Stimulated activated CD4-positive, alpha-beta T cell treated with anti-CD3 and anti-CD28 coated beads, Interleukin-1b, Interleukin-23, amount 100 ng/mL, for 4 hours (primary cell): ENCODE results near the gene MBD2.
"Not testable (repeated sequence)": the region's sequence is repeated elsewhere in the genome, so short reads cannot be mapped to it uniquely, and the experiment has no call there.

ENCODE experiments used
- DNase-seq, 2 donors: peaks; one replicate each; pipeline ENCODE4 v3.0.0-alpha.2; 2020; ENCODE audit warnings: low read depth in 2 of 2

Gene MBD2

DNA sequence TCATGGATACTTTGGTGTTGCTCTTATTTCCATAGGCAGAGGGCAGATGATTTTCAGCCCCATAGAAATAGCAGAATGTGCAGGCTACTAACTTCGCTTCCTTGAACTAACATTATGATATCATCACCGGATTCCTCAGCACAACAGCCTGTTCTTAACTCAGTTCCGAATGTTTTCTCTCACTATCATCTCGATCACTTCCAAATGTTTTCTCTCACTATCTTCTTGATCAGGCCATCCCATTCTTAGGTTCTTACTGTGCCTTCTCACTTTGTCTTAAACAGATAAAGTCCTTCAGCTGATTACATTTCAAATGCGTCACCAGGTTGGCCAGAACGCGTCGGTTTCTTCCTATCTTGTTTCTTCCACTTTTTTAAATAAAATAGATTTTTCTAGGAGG lies 11.4 kb upstream of the MBD2 start:
- DNase-seq: no peak

DNA sequence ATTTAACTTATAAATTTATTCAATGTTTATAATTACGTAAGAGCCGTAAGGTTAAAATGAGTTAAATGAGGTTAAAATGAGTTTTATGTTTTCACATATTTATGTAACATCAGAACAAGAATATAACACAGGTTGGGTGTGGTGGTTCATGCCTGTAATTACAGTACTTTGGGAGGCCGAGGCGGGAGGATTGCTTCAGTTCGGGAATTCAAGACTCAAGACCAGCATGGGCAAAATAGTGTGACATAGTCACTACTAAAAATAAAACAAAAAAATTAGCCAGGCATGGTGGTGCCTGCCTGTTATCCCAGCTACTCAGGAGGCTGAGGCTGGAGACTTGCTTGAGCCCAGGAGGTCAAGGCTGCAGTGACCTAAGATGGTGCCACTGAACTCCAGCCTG lies 9.3 kb upstream of the MBD2 start:
- no peak for DNase-seq

- no peak for DNase-seq
These were observed 8.8 kb upstream of the MBD2 start for GRCh38 chr18:54233228-54233625.

DNA sequence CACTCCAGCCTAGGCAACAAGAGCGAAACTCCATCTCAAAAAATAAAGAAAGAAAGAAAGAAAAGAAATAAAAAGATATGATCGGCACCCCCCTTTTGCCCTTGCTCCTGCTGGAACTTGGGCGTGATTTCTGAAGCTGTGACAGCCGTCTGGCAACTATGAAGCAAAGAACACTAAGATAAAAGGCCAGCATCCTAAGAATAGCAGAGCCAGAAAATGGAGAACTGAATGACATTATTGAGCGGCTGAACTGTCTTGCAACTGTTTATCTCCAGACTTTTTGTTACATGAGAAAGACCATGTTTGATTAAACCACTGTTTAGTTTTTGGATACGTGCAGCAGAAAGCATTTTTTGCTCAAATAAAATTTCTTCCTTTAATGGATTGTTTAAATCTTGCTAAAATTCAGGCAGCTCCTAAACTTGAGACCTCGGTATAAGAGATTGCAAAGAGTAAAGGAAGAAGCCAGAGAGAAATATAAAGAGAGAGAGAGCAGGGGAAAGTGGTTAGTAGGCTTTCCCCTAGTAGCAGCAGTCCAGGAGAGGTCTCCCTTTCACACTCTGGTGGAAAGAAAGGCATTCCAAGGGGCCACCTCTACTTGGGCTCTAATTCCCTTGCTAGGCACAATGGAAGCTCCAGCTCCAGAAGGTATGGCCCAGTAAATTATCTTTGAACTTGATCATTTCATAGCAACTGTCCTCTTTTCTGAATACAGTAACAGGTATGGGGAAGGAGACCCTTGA lies 8.2 kb upstream of the MBD2 start:
- DNase-seq: no peak

GRCh38 chr18:54229421-54230059 lies 5.1 kb upstream of the MBD2 start:
- no peak for DNase-seq

GRCh38 chr18:54228364-54228763 lies 3.9 kb upstream of the MBD2 start:
- DNase-seq: no peak

DNA sequence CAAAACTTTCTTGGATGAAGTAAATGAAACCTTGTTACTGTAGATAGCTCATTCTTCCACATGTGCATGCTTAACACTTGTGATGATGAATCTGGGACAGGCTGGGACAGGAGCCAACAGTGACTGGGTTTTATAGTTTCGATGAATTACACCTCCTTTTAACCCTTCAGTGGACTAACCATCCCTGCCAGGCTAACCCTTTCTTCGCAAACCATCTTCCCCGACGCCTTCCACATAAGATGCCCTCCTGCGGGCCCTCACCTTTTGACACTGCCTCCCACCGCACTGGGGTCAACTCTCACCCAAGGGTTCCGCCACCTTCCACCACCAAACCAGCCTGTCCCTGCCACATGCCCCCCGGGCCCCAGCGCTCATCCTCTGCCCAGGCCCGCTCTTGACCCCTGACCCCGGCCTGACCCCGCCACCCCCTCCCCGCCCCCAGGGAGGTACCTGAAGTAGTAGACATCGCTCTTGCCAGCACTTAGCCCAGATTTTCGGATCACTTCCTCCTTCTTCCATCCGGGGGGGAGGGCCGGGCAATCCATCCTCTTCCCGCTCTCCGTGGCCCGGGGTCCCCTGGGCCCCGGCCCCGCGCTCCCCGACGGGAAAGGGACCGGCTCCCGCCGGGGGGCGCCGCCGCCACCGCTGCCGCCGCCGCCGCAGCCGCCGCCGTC lies 764 bp downstream of the MBD2 start:
- peak in 1 of 2 donors; percentile 43 for DNase-seq

GRCh38 chr18:54222922-54223567 lies 1.4 kb downstream of the MBD2 start:
- no peak for DNase-seq

- DNase-seq: no peak
These were observed 4.1 kb downstream of the MBD2 start for GRCh38 chr18:54220406-54220805.

GRCh38 chr18:54218803-54219202 lies 5.7 kb downstream of the MBD2 start:
- not testable (repeated sequence) for DNase-seq

DNA sequence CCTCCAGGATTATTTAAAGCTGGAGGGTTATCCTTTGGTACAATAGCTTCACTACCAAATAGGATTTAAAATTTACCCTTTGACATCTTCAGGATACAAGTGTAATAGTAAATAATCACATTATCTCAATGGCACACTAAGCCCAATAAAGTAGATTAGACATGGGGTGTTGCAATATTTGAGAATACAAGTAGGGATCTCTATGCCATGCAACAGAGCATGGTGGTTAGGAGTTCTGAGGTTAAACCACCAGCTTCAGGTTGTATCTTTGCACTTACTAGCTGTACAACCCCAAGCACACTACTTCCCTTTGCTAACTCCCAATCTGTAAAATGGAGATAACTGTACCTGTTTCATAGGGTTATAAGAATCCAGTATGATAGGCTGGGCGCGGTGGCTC lies 6.2 kb downstream of the MBD2 start:
- no peak for DNase-seq

DNA sequence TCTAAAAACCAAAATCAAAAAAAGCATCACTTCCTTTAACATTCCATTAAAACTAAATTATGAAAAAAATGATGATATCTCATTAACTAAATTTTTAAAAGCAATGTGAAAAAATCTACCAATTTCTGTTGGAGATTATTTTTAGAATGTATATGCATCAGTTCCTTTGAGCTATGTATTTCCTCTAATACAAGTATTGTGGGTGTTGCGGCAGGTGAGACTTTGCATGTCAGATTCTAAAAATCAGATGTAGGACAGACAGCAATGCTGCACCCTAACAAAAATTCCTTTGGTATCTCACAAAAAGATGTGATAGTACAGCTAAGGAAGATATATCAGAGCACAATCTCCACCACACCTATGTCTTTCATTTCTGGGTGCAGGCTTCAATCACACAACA lies 6.8 kb downstream of the MBD2 start:
- DNase-seq: no peak

DNA sequence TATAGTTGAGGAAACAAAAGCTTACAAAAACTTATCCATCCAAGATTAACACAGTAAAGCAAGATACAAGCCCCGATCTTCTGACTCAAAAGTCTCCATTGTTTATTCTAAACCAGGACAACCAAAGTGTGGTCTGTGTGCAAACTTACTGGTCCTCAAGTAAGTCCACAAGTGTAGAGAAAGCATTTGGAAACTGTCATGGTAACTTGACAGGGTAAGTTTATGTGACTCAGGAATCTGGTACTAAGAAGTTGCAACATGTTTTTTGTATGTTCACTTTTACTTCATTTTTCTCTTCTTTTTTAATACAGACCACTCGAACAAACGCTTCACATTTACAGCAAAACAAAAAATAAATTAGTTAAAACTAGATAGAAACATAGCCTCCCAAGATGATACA lies 9.4 kb downstream of the MBD2 start:
- no peak for DNase-seq

GRCh38 chr18:54210463-54210862 lies 14.0 kb downstream of the MBD2 start:
- DNase-seq: no peak

DNA sequence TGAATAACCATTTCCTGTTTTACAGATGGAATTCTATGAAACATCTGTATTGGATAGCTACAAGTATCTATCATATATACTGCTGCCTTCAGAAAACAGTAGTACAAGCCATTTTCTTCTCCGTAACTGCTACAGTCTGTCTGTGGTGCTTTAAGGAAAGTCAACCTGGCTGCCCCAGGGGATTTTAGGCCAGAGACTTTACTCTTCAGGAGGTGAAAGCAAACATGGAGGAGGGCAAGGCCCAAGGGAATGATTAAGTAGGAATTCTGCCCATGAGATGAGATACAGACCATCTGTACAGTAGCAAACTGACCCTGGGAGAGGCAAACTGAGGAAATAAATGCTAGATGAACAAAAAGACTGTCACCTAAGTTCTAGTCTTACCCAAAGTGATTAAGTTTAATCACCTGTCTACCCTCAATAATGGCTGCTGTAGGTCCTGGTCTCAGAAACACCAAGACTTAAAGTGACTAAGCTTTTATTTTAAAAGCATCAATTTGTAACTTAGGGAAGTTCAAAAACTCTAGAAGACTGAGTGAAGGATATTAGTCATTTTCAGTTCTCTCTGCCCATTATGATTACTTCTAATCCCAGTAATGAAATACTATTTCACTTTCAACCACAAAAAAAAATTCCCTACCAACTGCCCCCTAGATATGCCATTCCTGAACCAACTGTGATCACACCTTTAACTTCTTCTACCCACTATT lies 14.8 kb downstream of the MBD2 start:
- no peak for DNase-seq

GRCh38 chr18:54206447-54206846 lies 18.0 kb downstream of the MBD2 start:
- DNase-seq: no peak

DNA sequence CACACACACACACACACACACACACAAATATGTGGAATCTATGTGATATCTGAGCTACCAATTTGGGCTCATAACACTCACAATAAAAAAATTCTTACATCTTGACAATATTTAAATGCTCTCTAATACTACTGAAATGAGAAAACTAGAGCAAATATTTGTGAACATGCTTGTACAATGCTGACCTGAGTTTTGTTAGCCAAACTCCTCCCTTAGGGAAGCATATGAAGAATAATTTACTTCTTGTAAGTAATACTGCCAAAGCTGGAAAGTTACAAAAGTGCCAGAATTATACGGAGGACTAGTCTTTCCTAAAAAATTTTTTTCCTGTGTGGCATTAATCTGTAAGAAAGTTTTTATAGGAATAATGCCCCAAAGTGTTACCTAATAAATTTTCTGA lies 18.5 kb downstream of the MBD2 start:
- no peak for DNase-seq

DNA sequence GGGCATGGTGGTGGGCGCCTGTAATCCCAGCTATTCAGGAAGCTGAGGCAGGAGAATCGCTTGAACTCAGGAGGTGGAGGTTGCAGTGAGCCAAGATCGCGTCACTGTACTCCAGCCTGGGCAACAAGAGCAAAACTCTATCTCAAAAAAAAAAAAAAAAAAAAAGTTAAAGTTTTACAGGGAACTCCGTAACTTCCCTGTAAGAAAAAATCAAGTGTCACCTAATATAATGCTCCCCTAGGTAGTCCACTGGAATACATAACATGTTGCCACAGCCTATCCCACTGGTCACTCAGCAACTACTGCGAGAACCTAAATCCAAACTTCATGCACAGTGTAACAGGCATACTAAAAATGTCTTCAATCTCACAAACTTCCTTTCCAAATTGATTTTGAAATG lies 19.0 kb downstream of the MBD2 start:
- not testable (repeated sequence) for DNase-seq

DNA sequence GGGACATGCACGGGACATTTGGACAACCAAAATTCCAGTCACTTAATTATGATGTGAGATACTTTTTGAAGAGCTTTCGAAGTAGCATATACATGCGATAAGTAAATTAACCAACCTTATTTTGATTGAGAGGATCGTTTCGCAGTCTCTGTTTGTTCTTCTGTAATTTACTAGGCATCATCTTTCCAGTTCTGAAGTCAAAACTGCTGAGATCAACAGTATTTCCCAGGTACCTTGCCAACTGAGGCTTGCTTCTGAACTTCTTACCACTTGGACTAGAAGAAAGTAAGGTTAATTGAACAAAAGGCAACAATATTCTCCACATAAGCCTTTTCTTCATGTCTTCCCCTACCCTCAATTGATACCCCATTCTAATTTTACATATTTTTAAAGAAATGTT lies 19.6 kb downstream of the MBD2 start:
- no peak for DNase-seq

GRCh38 chr18:54203914-54204313 lies 20.6 kb downstream of the MBD2 start:
- no peak for DNase-seq

DNA sequence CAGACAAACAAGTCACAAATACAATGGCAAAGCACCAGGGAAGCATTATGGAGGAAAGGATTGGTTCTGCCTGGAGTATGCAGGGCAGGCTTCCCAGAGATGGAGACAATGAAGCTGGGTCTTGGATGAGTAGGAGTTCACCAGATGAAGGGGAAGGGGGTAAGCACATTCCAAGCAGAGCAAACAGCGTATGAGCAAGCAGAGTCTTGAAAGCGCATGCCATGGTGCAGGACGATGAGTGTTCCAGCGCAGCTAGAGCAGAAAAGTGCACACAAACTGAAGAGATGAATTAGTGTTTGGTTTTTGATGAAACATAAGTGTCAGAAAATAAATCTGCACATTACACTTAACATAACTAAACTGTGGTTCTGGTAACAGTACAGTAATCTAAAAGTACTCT lies 21.6 kb downstream of the MBD2 start:
- DNase-seq: no peak
